ENCODE results near the gene DCUN1D3.

GRCh38 chr16:20862162-20862960 is 37.8 kb downstream of the DCUN1D3 start:
- TF ChIP-seq CTCF (IDR thresholded peaks at IDR 0.05; ENCODE audit: low read length) (no peak), EZH2 (IDR thresholded peaks at IDR 0.05; ENCODE audit: borderline replicate concordance, low read length) (no peak)
